Stromal cell of bone marrow (primary cell): ENCODE measurements around the gene C10orf95.

Experiments
- DNase-seq: peaks from one replicate; pipeline ENCODE4 v3.0.0-alpha.2; 2012; ENCODE audit warnings: low read depth

Gene C10orf95

GRCh38 chr10:102401342-102401654 is 50.0 kb downstream of the C10orf95 start:
- DNase-seq, result no peak

GRCh38 chr10:102400598-102401341 is 50.6 kb downstream of the C10orf95 start:
- no peak for DNase-seq

- no peak for DNase-seq
Observed at GRCh38 chr10:102400076-102400475, 51.3 kb downstream of the C10orf95 start.
